Heart left ventricle (tissue), 13 donors: ENCODE measurements around the gene TMEM135.

ENCODE experiments used
- CTCF ChIP-seq, 12 donors: fragments of 200-600 bp; sonication (generic) in 4 of 12; IDR thresholded peaks; one replicate each; pipeline versions ENCODE4 v1.5.0 to v1.8.0; 2018 to 2022; ENCODE audit warnings: antibody characterized with exemption in 12 of 12, mild to moderate bottlenecking in 5 of 12
- POLR2A ChIP-seq, 2 donors: fragments of 450-650 bp; IDR thresholded peaks; one replicate each; pipeline ENCODE4 v1.6.1; 2017; ENCODE audit warnings: antibody characterized with exemption in 2 of 2, mild to moderate bottlenecking in 2 of 2, moderate library complexity in 2 of 2
- donor health status: ischemic (EF 13 %, LVEDD 7.1; RV severe dilation, severe dysfunction).
- donor health status: DM: no; HTN: yes; CAD: no.
- donor health status: DM: no; HTN: no; CAD: no.
- donor health status: ischemic (EF 25% LVEDD 6.9; RV normal size, moderate dysfunction).
- donor health status: ischemic (EF 25% LVEDD 5.7; RV mildly dilated, moderate dysfunction).
- donor health status: ischemic (EF 35%, LVEDD 5.7; RV mildly dilated, moderate dysfunction).
- donor health status: nonischemic (EF 11% LVEDD 7.7; RV severe dilation, severe dysfunction).
- donor health status: DM: yes; HTN: yes; CAD: no.
- donor health status: PGD.
- donor health status: ischemic (EF 29% LVEDD 5.4; RV normal size, mild dysfunction).
- donor health status: nonischemic (EF 23%, LVEDD 6.1; RV moderate dilation, normal function).

DNA sequence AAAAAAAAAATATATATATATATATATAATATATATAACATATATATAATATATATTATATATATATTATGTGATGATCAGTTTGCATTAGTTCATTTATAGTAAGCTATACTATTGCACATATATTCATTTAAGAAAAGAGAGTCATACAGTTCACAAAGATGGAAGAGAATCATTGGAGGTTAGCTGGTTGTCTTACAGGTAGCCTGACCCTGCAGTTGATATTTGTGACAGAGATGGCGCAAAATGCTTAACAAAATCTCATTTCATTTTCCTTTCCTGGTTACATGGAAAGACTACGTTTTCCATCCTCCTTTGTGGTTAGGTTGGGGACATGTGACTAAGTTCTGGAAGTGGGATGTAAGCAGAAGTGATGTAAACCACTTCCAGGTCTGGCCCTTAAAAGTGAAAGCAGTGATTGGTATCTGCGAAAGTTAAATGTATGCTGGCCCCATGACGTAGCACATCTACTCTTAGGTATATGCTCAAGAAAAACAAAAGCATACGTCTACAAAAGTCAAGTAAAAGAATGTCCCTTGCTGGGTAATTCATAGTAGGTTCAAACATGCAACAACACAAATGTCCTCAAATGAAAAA lies 7.2 kb upstream of the TMEM135 start:
- TF ChIP-seq CTCF (IDR thresholded peaks at IDR 0.05), result no peak
- TF ChIP-seq POLR2A (IDR thresholded peaks at IDR 0.05), result no peak
